ENCODE measurements around the gene PTPRM.

GRCh38 chr18:7923105-7923504, 356.0 kb downstream of the PTPRM start:
- TF ChIP-seq CTCF (IDR thresholded peaks at IDR 0.05) (no peak), POLR2A (IDR thresholded peaks at IDR 0.05) (no peak)
